Measurements from ENCODE around the gene TLE4.

GRCh38 chr9:79673614-79674013, 101.8 kb downstream of the TLE4 start:
- TF ChIP-seq EP300 (IDR thresholded peaks at IDR 0.05; ENCODE audit: low read depth), result no peak
- TF ChIP-seq CTCF (IDR thresholded peaks at IDR 0.05), result no peak
- no peak for TF ChIP-seq POLR2A (IDR thresholded peaks at IDR 0.05)
